GM23338 (cell line): Measurements from ENCODE around the gene KRT7.

ENCODE experiments used
- POLR2AphosphoS5 ChIP-seq: IDR thresholded peaks from 2 replicates; pipeline ENCODE4 v1.6.1; 2016; ENCODE audit warnings: antibody characterized with exemption, low read depth
- REST ChIP-seq: IDR thresholded peaks from one replicate; pipeline ENCODE4 v1.6.1; 2018; ENCODE audit warnings: antibody characterized with exemption; ENCODE audit not compliant: unreplicated experiment
- ZNF331 ChIP-seq: fragments of 250-450 bp; sonication (Bioruptor Pico); IDR thresholded peaks from 2 replicates; pipeline ENCODE4 v1.5.0; 2020; ENCODE audit warnings: low read depth, mild to moderate bottlenecking, moderate library complexity
- TF ChIP-seq, protein P1 (sequence below), 2 experiments: fragments of 200-600 bp in 1 of 2; sonication (generic) in 1 of 2; conservative IDR thresholded peaks; 2 replicates each; pipeline versions ENCODE4 v1.5.1 to v1.6.1; 2016 to 2017; ENCODE audit warnings: antibody characterized with exemption in 2 of 2, low read depth in 2 of 2, mild to moderate bottlenecking in 2 of 2, moderate library complexity in 1 of 2

- no peak for TF ChIP-seq REST
- no peak for TF ChIP-seq ZNF331 (CRISPR knock-in tag)
- TF ChIP-seq, protein P1, sequence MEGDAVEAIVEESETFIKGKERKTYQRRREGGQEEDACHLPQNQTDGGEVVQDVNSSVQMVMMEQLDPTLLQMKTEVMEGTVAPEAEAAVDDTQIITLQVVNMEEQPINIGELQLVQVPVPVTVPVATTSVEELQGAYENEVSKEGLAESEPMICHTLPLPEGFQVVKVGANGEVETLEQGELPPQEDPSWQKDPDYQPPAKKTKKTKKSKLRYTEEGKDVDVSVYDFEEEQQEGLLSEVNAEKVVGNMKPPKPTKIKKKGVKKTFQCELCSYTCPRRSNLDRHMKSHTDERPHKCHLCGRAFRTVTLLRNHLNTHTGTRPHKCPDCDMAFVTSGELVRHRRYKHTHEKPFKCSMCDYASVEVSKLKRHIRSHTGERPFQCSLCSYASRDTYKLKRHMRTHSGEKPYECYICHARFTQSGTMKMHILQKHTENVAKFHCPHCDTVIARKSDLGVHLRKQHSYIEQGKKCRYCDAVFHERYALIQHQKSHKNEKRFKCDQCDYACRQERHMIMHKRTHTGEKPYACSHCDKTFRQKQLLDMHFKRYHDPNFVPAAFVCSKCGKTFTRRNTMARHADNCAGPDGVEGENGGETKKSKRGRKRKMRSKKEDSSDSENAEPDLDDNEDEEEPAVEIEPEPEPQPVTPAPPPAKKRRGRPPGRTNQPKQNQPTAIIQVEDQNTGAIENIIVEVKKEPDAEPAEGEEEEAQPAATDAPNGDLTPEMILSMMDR (conservative IDR thresholded peaks at IDR 0.05; ENCODE audit: low read depth in 2 of 2), result no peak
- TF ChIP-seq POLR2AphosphoS5, result no peak
Measured at GRCh38 chr12:52218001-52218400, 15.0 kb upstream of the KRT7 start.
